IMR-90 (cell line): Measurements from ENCODE around the gene SLC10A3. TPM values are rescaled to one million over a fixed set of nuclear protein-coding genes. Genes with fewer than 3 reads are reported as not detected.

Source experiments
- ATAC-seq: fragments of 200-7000 bp; cut with Tn5 transposase; 2 replicates; pipeline ENCODE4 v1.9.1; 2020; ENCODE audit warnings: low read depth, mild to moderate bottlenecking, moderate library complexity
- BruUV-seq: library from RNA; stranded (reverse); fragments of 400-500 nt; replicated peaks from 2 replicates; lab custom pipeline; 2021; lab: Mats Ljungman, UMichigan
- CTCF ChIA-PET: fragments of 300-600 bp; formaldehyde crosslinking; extraction: SDS; loops from one replicate; lab custom pipeline; 2021; ENCODE audit warnings: antibody characterized with exemption; lab: Yijun Ruan, JAX
- POLR2A ChIA-PET: fragments of 300-600 bp; sonication (Branson Sonifier 250); formaldehyde crosslinking; loops from one replicate; lab custom pipeline; 2022; ENCODE audit warnings: antibody characterized with exemption; ENCODE audit not compliant: unreplicated experiment; lab: Charles Lee
- DNase-seq: peaks from one replicate; pipeline ENCODE4 v3.0.0; 2013
- H2AFZ ChIP-seq: replicated peaks from 2 replicates; pipeline ENCODE3; 2013; ENCODE audit warnings: low read length, mild to moderate bottlenecking; ENCODE audit not compliant: poor library complexity
- H2AK5ac ChIP-seq: 2 replicates; pipeline ENCODE4 v1.6.1; 2013; ENCODE audit warnings: low read depth, low read length, inconsistent platforms
- H2AK9ac ChIP-seq: replicated peaks from 2 replicates; pipeline ENCODE3; 2013; ENCODE audit warnings: mild to moderate bottlenecking, low read depth, low read length, moderate library complexity; ENCODE audit not compliant: poor library complexity
- H2BK120ac ChIP-seq: 2 replicates; pipeline ENCODE4 v1.6.1; 2013; ENCODE audit warnings: low read depth, low read length, inconsistent platforms
- H2BK15ac ChIP-seq: 3 replicates; pipeline ENCODE4 v1.6.1; 2013; ENCODE audit warnings: low read depth, low read length, inconsistent platforms
- H2BK20ac ChIP-seq: 2 replicates; pipeline ENCODE4 v1.6.1; 2013; ENCODE audit warnings: low read depth, mild to moderate bottlenecking, inconsistent platforms, low read length, moderate library complexity
- H2BK5ac ChIP-seq: 2 replicates; pipeline ENCODE4 v1.6.1; 2013; ENCODE audit warnings: mild to moderate bottlenecking, low read depth, low read length, inconsistent platforms; ENCODE audit not compliant: poor library complexity, severe bottlenecking
- H3K14ac ChIP-seq: replicated peaks from 2 replicates; pipeline ENCODE4 v1.6.1; 2013; ENCODE audit warnings: low read depth, low read length, inconsistent platforms
- H3K18ac ChIP-seq: 2 replicates; pipeline ENCODE4 v1.6.1; 2013; ENCODE audit warnings: low read depth, low read length, control low read depth
- H3K23ac ChIP-seq: 2 replicates; pipeline ENCODE4 v1.6.1; 2013; ENCODE audit warnings: low read depth, low read length, inconsistent platforms
- H3K27ac ChIP-seq: 2 replicates; pipeline ENCODE4 v1.5.1; 2013; ENCODE audit warnings: mild to moderate bottlenecking, control low read depth, low read length; ENCODE audit not compliant: insufficient read depth
- H3K27me3 ChIP-seq: 2 replicates; pipeline ENCODE4 v1.6.1; 2013; ENCODE audit warnings: low read length; ENCODE audit not compliant: control insufficient read depth, insufficient read depth
- H3K36me3 ChIP-seq: 2 replicates; pipeline ENCODE4 v1.6.1; 2013; ENCODE audit warnings: low read length, mixed read lengths; ENCODE audit not compliant: control insufficient read depth, insufficient read depth
- H3K4ac ChIP-seq: 2 replicates; pipeline ENCODE4 v1.6.1; 2013; ENCODE audit warnings: low read depth, low read length, inconsistent platforms
- H3K4me1 ChIP-seq: 2 replicates; pipeline ENCODE4 v1.6.1; 2013; ENCODE audit warnings: low read length, mixed read lengths; ENCODE audit not compliant: control insufficient read depth, insufficient read depth
- H3K4me2 ChIP-seq: 2 replicates; pipeline ENCODE4 v1.6.1; 2013; ENCODE audit warnings: low read depth, mild to moderate bottlenecking, control low read depth, low read length, moderate library complexity
- H3K4me3 ChIP-seq: 2 replicates; pipeline ENCODE4 v1.5.1; 2013; ENCODE audit warnings: low read depth, mild to moderate bottlenecking, control low read depth, low read length, moderate library complexity; ENCODE audit not compliant: insufficient read depth
- H3K56ac ChIP-seq: 2 replicates; pipeline ENCODE4 v1.6.1; 2013; ENCODE audit warnings: low read length, inconsistent platforms; ENCODE audit not compliant: insufficient read depth; ENCODE audit errors: extremely low read depth
- H3K79me1 ChIP-seq, 2 experiments: 2 replicates each; pipeline ENCODE4 v1.6.1; 2013; ENCODE audit warnings: low read length in 2 of 2, inconsistent platforms in 1 of 2, low read depth in 1 of 2
- H3K9ac ChIP-seq: 2 replicates; pipeline ENCODE4 v1.6.1; 2013; ENCODE audit warnings: low read depth, low read length, control low read depth
- H3K9me1 ChIP-seq: 2 replicates; pipeline ENCODE4 v1.6.1; 2013; ENCODE audit warnings: low read length, inconsistent platforms; ENCODE audit not compliant: insufficient read depth
- H3K9me3 ChIP-seq: 2 replicates; pipeline ENCODE4 v1.6.1; 2013; ENCODE audit warnings: low read length; ENCODE audit not compliant: control insufficient read depth, insufficient read depth
- H4K20me1 ChIP-seq: 2 replicates; pipeline ENCODE4 v1.6.1; 2013; ENCODE audit warnings: low read length, inconsistent platforms; ENCODE audit not compliant: insufficient read depth
- H4K5ac ChIP-seq: 2 replicates; pipeline ENCODE4 v1.6.1; 2013; ENCODE audit warnings: mild to moderate bottlenecking, low read depth, low read length, control low read depth
- H4K8ac ChIP-seq, 2 experiments: 2 replicates each; pipeline ENCODE4 v1.6.1; 2013; ENCODE audit warnings: low read depth in 2 of 2, low read length in 2 of 2, control low read depth in 1 of 2, inconsistent platforms in 1 of 2
- H4K91ac ChIP-seq: 2 replicates; pipeline ENCODE4 v1.6.1; 2013; ENCODE audit warnings: low read depth, low read length, inconsistent platforms; ENCODE audit not compliant: insufficient read depth
- CEBPB ChIP-seq: IDR thresholded peaks from 2 replicates; pipeline ENCODE4 v1.6.1; 2012; ENCODE audit warnings: low read depth, low read length, improper control_type of control experiment
- CHD1 ChIP-seq: IDR thresholded peaks from 2 replicates; pipeline ENCODE4 v1.6.1; 2012; ENCODE audit warnings: low read depth, low read length, improper control_type of control experiment
- CTCF ChIP-seq: conservative IDR thresholded peaks from 2 replicates; pipeline ENCODE4 v1.5.1; 2012; ENCODE audit warnings: mild to moderate bottlenecking, low read depth, low read length, improper control_type of control experiment
- ELK1 ChIP-seq: fragments of 150-350 bp; IDR thresholded peaks from 2 replicates; pipeline ENCODE4 v1.6.1; 2016; ENCODE audit warnings: low read depth, mild to moderate bottlenecking, low read length, moderate library complexity, borderline replicate concordance
- FOS ChIP-seq: fragments of 150-350 bp; IDR thresholded peaks from 2 replicates; pipeline ENCODE4 v1.6.1; 2016; ENCODE audit warnings: low read depth, low read length
- MAFK ChIP-seq: IDR thresholded peaks from 2 replicates; pipeline ENCODE4 v1.6.1; 2012; ENCODE audit warnings: low read depth, low read length, improper control_type of control experiment
- MAZ ChIP-seq: IDR thresholded peaks from 2 replicates; pipeline ENCODE4 v1.6.1; 2012; ENCODE audit warnings: low read depth, mild to moderate bottlenecking, low read length, improper control_type of control experiment, moderate library complexity, borderline replicate concordance
- NFE2L2 ChIP-seq: fragments of 150-350 bp; IDR thresholded peaks from 2 replicates; pipeline ENCODE4 v1.6.1; 2016; ENCODE audit warnings: low read depth, mild to moderate bottlenecking, low read length
- POLR2A ChIP-seq: IDR thresholded peaks from 2 replicates; pipeline ENCODE4 v1.6.1; 2012; ENCODE audit warnings: mild to moderate bottlenecking, low read depth, low read length
- RAD21 ChIP-seq: IDR thresholded peaks from 2 replicates; pipeline ENCODE4 v1.6.1; 2012; ENCODE audit warnings: low read length, improper control_type of control experiment
- RCOR1 ChIP-seq: IDR thresholded peaks from 2 replicates; pipeline ENCODE4 v1.6.1; 2012; ENCODE audit warnings: mild to moderate bottlenecking, low read length, improper control_type of control experiment; ENCODE audit not compliant: insufficient replicate concordance
- RFX5 ChIP-seq: IDR thresholded peaks from 2 replicates; pipeline ENCODE4 v1.8.0; 2012; ENCODE audit warnings: low read depth, mild to moderate bottlenecking, low read length, moderate library complexity
- WGBS, 2 experiments: methylation state at CpG; one replicate each; pipeline versions ENCODE4 v1.1.5 to v1.1.7; 2013; ENCODE audit warnings: missing lambda C conversion rate in 2 of 2; ENCODE audit not compliant: insufficient read length in 1 of 2; ENCODE audit errors: extremely low coverage in 2 of 2; 5-methylcytosine and 5-hydroxymethylcytosine counted together
- dilution Hi-C: fragments of 300-500 bp; cut with HindIII; formaldehyde crosslinking; loops from one replicate; pipeline ENCODE4 v1.14.3; 2018; ENCODE audit warnings: low sequenced_read_pairs; ENCODE audit not compliant: unreplicated experiment
- in situ Hi-C: fragments of 300-500 bp; cut with MboI; formaldehyde crosslinking; loops from 3 replicates; pipeline ENCODE4 v1.14.3; 2019; ENCODE audit warnings: low sequenced_read_pairs, inconsistent platforms, mixed read lengths
- intact Hi-C: fragments of 100-400 bp; cut with micrococcal nuclease; formaldehyde crosslinking; loops from 2 replicates; pipeline ENCODE4 v1.10.0; 2022
- polyA plus RNA-seq, 3 experiments: library from polyadenylated mRNA; depleted of rRNA; stranded (reverse); fragments of >200 nt; gene quantifications; 2 replicates each; pipeline ENCODE4 v1.2.3, GENCODE V29; 2012; ENCODE audit warnings: low replicate concordance in 1 of 3
- total RNA-seq: library from RNA; depleted of rRNA; stranded (reverse); fragments of >200 nt; gene quantifications from 2 replicates; pipeline ENCODE4 v1.2.3, GENCODE V29; 2012

SLC10A3 gene
- total and polyA plus RNA-seq, 2 of the 4 experiments (the other 2 are of a cell fraction), result 15.2 to 24.6 TPM

- peaks cover 12% of the 10 kb centered on the region for H4K20me1 ChIP-seq
- H3K14ac ChIP-seq, result no peak overlapping the region
- no peak overlapping the region for H3K18ac ChIP-seq
- H3K4me1 ChIP-seq, result peaks cover 6% of the 10 kb centered on the region; the same call in 1 of the 2 replicates
- 0 out of 2 replicates have a peak, but pooled peaks cover 2% of the 10 kb centered on the region for H3K9me1 ChIP-seq
- no peaks in the 10 kb centered on the region for H3K27me3 ChIP-seq
- no peaks in the 10 kb centered on the region for H3K9me3 ChIP-seq
- no peak overlapping the region for H2AK9ac ChIP-seq
- no TSS peak for BruUV-seq
- H2BK120ac ChIP-seq, result no peak overlapping the region
- TF ChIP-seq ELK1, result no peak
- TF ChIP-seq FOS, result no peak
- no peak for TF ChIP-seq CTCF
- TF ChIP-seq CHD1, result no peak
- no peak for TF ChIP-seq MAFK
- no peak for TF ChIP-seq RAD21
- TF ChIP-seq POLR2A, result no peak
- no peak for TF ChIP-seq MAZ
- TF ChIP-seq RCOR1, result no peak
- TF ChIP-seq CEBPB, result no peak
- no peak for TF ChIP-seq NFE2L2
- no peak for TF ChIP-seq RFX5
- ChIA-PET POLR2A (no interaction called here), CTCF (no interaction called here)
- H2BK5ac ChIP-seq, result no peak overlapping the region
- H3K4ac ChIP-seq, result no peak overlapping the region
- DNase-seq (no peak), ATAC-seq (no peak)
- no peak overlapping the region for H3K56ac ChIP-seq
- WGBS, 2 experiments, result 87% methylated on average over 19 of the region's 23 CpGs; no CpG with 5 or more reads in 1 of the 2 experiments
- no peak overlapping the region for H4K8ac ChIP-seq
- intact Hi-C loops, result loop anchor here (5.0 kb wide), 2 partner anchors 120 to 160 kb away; partner anchors contain the start of genes FLNA and TAFAZZIN
- H4K91ac ChIP-seq, result no peak overlapping the region
- H4K5ac ChIP-seq, result no peak overlapping the region
- dilution Hi-C loops, result no loop called here
- no peak overlapping the region for H3K23ac ChIP-seq
- H2BK15ac ChIP-seq, result no peak overlapping the region
- no peak overlapping the region for H2AK5ac ChIP-seq
- H3K79me1 ChIP-seq, result peaks cover 0 to 16% of the 10 kb centered on the region in 2 experiments; a peak in 2 of 4 replicates
- H3K9ac ChIP-seq, result no peak overlapping the region
- H3K4me3 ChIP-seq, result no peak overlapping the region
- in situ Hi-C loops, result loop anchor here (25.0 kb wide), 1 partner anchor 1570 kb away; no protein-coding TSS in a partner anchor
- no peak overlapping the region for H2AFZ ChIP-seq
- H3K36me3 ChIP-seq, result peaks cover 50% of the 10 kb centered on the region
- H3K27ac ChIP-seq, result no peak overlapping the region
- H3K4me2 ChIP-seq, result no peak overlapping the region
- H2BK20ac ChIP-seq, result no peak overlapping the region
These were observed 42.3 kb upstream of the SLC10A3 start for GRCh38 chrX:154532690-154533089.
